NCI-H526 (cell line): ENCODE measurements around the gene DSG2.
"Not testable (repeated sequence)": the region's sequence is repeated elsewhere in the genome, so short reads cannot be mapped to it uniquely, and the experiment has no call there.

ENCODE experiments used
- DNase-seq, 2 experiments: peaks; one replicate each; lab custom pipeline; 2025; lab: John Stamatoyannopoulos, UW

The DSG2 gene

DNA sequence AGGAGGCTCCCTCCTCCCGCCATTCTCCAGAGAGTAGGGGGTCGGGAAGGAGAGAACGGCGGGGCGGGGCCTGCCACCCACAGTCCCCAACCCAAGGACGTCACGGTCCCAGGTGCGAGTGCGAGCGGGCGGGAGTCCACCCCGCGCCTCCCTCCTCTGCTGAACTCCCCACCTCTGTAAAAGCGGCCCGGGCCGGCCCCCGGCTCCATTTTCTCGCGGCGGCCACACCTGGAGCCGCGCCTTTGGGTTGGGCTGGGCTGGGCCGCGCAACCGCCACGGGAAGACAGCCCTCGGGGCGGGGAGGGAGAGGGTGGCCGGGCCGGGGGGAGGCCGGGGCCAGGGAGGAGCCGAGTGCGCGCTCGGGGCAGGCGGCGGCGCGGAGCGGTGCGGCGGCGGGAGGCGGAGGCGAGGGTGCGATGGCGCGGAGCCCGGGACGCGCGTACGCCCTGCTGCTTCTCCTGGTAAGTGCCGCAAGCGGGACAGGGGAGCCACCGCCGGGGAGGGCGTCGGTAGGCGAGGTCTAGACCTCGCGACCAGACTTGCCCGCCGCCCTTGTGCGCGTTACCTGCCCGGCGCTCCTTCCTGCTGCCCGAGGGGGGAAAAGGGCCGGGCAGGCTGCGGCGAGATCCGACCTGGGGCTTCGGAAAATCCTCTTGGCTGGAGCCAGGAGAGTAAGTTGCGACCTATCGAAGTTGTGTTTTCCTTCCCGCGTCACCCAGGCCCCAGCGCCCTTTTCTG lies at the start of gene DSG2:
TSS of gene DSG2 (plus strand) at position 342 of the 738 bp plus-strand sequence. CDS start at position 417, 75 bp downstream.
- DNase-seq: peak in 1 of 2 experiments; percentile 76

DNA sequence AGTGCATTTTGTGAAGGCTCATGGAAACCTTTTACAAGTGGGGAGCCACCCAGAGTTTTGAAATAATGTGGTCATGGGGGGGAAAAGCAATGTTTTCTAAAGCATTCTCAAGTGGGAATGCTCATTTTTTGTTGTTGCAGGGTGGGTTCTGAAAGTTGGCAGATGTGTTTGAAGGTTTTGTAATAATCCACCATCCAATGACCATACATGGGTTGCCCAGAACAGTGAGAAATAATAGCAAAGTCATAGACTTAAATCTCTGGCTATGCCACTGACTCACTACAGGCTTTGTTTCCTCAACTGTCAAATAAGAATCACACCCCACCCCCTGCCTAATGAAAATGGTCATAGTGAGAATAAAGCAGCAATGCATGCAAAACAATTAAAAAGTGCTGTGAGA lies 47.6 kb upstream of the DSG2 start:
- no peak for DNase-seq

DNA sequence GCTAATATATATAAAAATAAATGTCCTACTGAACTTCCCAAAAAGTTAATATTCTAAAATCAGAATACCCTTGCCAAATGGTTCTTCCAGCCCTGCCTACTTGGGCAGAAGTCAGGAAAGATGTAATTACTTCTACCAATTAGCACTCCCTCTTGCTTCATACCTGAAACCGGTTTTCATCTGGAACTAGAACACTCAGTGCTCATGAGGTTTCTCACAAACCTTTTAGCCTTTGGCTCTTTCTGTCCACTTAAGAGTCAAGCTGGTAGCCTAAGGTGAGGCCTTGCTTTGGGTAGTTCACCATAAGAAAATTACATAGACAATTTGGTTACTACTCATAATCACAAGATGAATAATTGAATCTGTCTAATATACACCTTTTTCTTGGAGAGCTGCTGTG lies 46.4 kb upstream of the DSG2 start:
- DNase-seq: no peak

DNA sequence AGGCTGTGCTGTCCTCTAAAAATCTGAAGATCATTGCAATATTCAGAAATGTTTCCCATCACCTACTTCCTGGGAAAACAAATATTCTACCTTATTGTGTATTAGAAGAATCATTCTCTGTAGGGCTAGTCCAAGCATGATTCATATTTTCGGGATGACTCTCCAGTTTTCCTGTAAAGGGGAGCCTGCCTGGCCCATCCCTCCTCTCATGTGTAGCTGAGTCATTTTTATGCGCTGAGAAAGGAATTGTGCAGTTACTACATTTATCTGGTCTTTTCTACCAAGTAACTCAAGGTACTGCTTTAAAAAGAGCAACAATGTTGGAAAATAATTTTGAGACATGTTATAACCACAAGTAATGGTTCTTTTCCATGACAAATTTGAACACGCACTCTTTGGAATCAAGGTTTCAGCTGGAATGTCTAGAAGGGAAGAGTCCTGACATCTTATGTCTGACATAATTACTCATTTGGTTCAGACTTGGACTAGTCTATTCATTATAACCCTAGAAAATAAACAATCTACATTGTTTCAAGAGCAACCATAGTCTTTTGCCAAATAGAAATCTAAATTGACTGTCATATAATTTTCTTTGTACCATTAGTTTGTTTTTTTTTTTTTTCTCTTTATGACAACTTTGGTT lies 43.8 kb upstream of the DSG2 start:
- DNase-seq: no peak

DNA sequence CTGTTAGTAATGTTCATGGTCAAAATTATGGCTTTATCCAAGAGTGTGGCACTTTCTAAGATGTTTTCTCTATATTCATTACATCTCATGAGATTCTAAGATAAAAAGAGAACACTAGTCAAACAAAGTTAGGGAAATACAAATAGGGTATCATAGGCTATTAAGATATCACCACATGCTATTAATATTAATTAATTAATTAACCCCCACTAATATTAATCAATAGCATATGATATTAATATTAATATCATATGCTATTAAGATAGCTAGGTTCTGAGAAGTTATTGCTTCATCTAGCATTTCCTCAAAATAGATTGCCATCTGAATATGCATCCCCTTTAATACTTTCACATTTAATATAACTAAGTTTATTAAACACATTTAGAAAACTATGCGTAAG lies 28.3 kb upstream of the DSG2 start:
- DNase-seq: no peak

DNA sequence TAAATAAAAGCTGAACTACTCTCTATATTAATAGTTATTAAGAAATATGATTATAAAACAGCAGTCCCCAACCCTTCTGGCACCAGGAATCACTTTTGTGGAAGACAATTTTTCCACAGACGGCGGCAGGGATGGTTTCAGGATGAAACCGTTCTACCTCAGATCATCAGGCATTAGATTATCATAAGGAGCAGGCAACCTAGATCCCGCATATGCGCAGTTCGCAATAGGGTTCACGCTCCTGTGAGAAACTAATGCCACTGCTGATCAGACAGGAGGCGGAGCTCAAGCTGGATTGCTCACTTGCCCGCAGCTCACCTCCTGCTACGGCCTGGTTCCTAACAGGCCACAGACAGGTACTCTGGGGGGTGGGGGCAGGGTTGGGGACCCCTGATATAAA lies 19.3 kb upstream of the DSG2 start:
- no peak for DNase-seq

DNA sequence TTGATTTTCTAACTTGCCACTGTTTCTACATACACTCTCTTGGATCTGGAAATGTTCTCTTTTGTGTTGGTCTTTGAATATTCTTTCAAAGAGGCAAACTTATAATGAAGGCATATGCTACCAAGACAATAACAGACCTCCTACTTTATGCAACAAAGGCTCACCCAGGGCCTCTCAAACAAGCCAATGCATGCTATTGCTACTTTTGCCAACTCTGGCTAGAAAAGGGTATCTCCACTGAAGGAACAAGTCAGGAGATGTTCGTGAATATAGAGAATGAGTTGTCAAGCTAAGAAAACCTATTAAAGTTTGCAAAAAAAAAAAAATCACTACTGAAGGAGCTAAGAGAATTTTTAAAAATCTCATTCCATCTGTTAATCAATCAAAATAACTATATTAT lies 15.9 kb upstream of the DSG2 start:
- DNase-seq: no peak

DNA sequence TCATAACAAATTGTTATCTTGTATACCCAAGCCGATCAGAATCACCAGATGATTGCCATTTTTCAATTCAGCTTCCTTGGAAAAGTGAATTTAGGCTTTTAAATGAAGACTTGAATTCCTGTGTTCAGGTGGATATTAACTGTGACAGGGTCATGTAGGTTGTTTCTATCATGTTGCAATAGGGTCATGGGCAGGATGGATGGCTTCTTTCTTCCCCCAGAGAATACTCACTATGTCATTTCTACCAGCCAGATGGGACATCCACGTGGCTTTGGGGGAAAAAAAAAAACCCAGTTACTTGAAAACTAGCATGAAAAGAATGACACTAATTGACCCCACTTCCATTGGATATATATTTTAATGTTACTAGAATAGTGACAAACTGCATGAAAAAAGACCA lies 14.6 kb upstream of the DSG2 start:
- DNase-seq: no peak

DNA sequence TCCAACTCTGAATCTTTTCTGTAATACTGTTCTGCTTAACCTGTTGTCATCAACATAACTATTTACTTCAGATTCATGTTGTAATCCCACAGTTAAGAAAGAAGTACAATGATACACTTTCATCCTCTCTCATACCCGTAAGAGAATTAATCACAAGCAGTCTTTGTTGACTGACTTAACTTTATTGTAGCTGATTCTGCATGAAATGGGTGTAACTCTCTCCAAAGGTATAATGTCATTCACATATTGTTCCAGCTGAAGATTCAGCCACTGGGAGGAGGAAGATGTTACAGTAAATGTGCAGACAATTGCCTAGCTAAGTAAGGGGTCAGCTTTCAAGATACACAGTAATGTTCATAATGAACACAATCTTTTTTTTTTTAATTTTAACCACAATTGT lies 13.5 kb upstream of the DSG2 start:
- no peak for DNase-seq

DNA sequence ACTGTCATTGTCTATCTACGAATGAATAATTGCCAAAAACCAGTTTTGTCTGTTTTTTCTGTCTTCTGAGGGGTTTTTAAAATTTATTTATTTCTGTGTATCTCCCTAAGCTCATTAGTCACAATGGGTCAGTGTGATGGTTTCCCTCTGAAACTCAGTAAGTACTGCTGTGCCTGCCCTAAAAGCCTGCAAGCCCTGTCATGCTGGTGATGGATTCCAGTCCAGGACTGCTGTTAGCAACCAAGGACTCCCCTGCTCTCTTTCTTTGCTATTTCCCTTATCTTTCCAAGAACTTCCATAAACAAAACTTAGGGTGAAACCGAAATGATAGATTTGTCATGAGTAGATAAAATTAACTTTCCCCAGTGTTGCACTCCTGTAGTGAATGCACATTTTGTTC lies 11.8 kb upstream of the DSG2 start:
- DNase-seq: no peak

DNA sequence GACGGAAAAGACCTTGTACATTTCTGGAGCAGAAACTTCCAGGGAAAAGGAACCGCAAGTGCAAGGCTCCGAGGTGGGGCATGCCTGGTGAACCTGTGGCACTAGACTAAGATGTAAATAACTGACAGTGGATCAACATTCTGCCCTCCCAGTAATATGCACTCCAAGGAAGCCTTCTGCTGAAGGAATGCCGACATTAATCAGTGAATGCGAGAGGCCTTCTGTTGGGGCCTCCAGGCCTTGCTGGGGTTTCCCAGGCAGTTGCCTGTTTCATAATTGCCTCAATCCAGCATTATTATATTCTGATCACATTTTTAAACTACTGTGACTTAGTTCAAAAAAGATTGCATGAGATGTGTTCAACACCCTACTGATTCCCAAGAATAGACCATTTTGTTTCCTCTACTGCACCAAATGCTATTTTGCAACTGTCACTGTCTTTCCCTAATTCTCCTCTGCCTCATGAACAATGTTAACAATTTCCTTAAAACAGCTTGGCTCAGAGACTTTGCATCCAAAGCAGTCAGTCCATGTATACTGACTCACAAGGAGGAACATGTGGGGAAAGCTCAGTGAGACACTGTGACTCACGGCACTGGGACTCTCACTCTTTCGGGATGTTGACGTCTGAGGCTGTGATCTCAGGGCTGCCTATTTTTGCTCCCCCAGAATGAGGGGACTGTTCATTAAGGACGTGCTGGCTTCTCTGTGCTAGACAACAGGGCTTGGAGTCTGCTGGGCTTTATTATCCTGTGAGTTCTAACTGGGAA lies 10.5 kb upstream of the DSG2 start:
- no peak for DNase-seq

DNA sequence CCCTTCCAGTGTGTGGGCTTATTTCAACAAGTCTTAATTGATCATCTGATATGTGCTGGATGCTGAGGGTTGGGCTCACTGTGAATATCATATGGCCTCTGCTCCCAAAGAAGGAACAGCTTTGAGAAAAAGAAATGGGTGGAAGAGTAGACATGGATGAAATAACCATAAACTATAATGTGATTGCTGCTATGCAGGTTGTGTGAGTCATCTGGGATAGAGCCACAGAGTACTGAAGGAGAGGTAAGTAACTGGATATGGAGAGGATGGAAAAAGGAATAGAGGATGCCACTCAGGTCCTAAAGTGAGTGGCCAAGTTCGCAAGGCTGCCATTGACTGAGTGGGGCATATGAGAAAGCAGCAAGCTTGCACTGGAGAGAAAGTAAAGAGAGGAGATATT lies 8.7 kb upstream of the DSG2 start:
- no peak for DNase-seq

DNA sequence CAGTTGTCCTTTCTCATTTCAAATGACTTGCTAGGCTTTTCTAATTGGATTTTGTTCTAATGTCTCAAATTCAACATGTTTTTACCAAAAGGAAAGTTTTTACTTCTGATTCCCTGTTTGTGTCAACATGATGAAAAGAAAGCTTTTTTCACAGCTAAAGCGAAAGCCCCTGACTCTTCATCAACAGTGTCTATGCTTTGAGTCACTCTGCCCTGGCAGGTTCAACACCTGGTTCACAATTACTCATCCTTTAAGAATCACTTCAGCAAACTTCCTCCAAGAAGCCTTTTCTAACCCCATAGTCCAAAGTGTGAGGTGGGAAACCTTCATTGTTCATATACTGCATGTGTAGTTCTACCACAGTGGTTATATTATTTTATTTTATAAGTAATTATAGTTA lies 7.6 kb upstream of the DSG2 start:
- no peak for DNase-seq

DNA sequence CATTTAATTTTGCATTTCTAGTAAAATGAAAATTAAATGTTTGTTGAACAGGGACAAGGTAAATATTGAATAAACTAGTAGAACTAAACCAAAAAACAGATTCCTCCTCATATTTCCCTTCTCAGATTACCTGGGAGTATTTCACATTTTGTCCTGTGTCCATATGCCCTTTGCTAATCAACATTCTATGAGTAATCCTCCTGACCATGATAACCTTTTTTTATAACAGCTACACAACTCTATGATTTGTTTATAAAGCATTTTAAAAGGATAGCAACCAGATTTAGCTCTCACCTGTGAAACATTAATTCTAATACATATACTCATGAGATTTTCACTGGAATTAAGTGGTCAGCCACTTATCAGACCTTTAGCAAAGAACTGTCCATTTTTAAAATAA lies 7.1 kb upstream of the DSG2 start:
- no peak for DNase-seq

DNA sequence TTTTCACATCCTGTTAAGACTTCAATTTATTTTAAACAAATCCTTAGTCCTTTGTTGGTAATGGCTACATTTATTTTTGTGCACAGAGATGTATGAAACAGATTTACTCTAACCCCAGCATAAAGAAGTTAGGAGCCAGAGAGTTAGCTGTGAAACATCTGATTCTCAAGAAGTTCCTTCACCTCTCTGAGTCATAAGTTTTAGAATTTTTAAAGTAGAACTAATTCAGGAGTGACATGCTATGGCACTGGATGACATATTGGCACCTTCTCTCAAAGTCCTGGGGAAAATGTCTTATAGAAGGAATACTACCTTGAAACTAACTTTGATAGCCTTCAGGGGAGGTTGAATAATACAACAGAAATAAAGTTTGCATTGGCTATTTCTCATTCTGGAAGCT lies 6.4 kb upstream of the DSG2 start:
- DNase-seq: no peak

DNA sequence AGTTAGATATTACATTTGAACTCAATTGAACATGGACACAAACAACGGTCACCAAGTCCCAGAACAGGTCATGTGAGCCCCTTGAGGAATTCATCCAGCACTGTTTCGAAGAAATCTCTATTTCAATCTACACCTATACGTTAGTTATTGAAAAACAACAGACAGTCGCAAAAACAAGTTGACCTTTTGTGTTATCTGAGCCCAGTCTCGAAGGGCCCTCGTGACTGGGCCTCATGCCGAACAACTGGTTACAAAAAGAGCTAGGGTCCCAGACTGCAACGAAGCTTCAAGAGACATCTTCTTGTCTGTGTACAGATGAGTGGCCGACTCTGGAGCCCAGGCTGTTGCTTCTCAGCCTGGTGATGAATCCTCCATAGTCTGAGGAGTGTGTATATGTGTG lies 5.3 kb upstream of the DSG2 start:
- no peak for DNase-seq

DNA sequence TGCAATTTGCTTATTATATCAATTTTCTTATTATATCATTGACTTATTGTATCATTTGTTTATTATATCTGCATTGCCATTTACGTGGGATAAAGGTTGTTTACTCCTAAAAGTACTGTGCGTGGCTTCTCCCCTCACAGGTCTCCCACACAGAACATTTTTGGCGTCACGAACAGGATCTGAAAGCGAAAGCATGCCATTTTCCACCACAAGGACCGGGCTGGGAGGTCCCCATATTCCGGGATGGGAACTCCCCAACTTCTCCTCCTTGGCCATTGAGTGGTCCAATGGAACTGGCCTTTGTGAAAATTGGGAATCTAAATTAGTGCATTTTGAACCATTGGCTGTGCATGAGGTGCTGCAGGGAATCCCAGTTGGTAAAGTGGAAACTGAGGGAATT lies 4.8 kb upstream of the DSG2 start:
- no peak for DNase-seq

DNA sequence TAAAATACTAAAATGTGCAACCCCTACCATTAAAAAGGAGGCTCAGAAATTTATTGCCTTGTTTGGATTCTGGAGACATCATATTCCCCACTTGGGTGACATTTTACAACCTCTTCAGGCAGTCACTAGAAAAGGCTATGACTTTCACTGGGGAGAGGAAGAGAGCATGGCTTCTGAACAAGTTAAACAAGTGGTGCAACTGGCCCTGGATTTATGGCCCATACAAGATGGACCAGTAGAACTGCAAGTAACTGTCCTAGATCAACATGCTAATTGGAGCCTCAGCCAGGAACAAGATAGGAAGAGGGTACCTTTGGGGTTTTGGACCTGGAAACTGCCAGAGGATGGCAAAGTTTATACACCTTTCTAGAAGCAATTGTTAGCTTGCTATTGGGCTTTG lies 4.0 kb upstream of the DSG2 start:
- no peak for DNase-seq

DNA sequence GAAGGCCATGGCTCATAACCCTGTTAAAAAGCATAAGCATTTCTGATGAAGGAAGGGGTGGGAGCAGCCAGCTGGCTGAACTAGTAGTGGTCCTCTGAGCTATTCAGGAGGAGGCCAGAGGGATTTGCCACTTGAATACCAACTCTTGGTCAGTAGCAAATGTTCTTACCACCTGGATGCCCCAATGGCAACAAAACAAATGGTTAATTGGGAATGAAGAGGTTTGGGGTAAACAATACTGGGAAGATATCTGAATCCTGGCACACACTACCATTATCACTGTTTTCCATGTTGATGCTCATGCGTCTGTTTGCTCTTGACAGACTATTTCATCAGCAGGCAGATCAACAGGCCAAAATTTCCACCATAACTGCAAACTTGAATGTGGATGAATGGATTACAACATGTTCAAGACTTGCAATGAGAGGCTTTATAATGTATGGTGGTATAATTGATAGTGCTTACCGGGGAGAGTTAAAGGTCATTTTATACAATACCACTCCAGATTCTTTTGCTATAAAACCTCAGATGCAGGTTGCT lies 3.2 kb upstream of the DSG2 start:
- DNase-seq: not testable (repeated sequence)

DNA sequence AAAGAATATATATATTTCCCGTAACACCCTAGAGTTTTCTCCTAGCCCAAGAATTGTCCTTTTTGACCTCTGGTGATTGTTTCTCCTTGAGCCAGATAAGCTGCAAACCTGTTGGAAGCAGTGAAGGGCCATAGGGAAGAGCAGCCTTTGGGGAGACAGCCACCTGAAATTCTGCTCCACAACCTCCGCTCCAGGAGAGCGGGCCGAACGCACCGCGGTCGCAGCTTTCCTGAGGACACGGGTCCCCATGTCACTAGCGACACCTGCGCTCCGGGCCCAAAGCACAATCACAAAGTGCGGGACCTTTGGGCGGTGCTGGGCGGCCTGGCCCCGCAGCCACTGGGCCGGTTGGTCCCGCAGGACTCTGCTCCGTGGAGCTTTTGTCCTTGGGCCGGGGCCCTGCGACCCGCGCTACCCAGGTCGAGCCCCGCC lies 557 bp upstream of the DSG2 start:
- DNase-seq: no peak

DNA sequence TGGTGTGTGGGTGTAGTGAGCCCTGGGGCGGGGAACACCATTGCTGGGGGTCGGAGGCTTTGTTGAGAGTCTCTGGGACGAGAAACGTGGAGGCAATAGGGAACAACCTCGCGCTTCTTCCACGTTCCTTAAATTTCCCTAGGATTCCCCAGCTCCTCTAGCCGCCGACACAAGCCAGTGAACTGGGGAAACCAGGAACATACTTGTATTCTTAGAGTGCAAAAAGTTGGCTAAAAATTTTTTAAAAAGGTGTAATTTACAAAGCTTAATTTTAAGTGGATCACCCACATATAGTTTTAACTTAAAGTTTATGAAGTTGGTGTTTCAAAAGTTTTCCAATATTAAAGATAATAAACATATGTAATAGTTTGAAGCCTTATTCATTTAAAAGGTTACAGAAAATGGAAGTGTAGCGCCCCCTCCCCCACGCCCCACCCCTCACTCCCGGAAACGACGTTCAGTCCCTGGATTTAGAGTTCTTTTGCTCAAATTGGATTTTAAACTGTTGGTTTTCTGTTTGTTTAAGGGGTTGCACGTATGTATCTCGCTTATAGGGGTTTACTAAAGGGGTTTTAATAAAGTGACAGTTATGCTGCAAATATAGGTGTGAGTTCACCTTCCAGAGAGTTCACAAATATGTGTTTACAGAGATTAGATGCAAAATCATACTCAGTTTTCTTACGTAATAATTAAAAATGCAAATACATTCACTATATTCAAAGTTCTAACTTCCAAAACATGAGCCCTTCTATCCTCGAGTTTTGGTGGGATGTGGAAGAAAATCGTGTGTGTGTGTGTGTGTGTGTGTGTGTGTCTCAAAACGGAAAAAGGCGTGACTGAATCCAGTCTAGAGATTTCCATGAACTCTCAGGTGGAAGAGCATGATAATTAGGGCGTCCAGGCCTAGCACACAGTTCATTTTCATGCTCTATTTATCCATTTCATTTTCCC lies 872 bp downstream of the DSG2 start:
- DNase-seq: peak in 1 of 2 experiments; percentile 43
